HG02623 (cell line): ENCODE results near the gene TEX11.
"Not testable (repeated sequence)": the region's sequence is repeated elsewhere in the genome, so short reads cannot be mapped to it uniquely, and the experiment has no call there.

Experiments
- ATAC-seq: cut with Tn5 transposase; IDR thresholded peaks from one replicate; pipeline ENCODE4 v1.9.1; 2021; ENCODE audit warnings: moderate library complexity; ENCODE audit not compliant: unreplicated experiment

The TEX11 gene

DNA sequence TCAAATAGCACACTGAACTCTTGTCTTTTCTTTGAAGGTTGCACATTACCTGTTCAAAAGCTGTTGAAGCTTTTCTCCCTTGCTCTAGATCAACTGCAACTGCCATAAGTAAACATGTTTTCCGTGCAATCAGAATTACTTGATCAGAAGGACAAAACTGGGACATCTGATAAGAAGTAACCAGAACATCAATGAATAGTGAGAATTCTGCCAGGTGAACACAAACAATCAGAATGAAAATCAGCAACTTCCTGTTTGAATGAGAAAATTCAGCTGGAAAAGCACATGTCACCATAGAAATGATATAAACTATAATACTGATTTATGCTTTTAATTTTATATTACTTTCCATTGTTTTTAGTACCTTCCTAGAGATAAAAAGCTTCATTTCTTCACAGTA is 303.2 kb downstream of the TEX11 start:
- ATAC-seq: no peak

DNA sequence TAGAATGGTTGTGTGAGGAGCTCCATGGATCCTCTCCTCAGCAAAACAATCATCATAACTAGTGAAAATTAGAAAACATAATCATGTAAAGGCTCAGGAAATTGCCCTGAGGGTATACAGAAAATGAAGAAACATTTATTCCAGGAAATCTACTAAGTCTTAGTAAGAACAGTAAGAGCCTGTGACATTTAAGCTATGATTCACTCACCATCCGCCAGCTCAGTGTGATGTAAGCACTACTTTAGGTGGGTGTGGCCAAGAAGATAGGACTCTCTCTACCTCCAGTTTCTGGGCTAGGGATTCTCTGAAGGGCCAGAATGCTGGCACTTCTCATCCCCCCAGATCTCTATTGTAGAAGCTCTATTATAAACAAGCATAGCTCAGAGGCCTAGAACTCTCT is 316.4 kb downstream of the TEX11 start:
- ATAC-seq: no peak

- not testable (repeated sequence) for ATAC-seq
Measured at GRCh38 chrX:70587158-70587557, 321.4 kb downstream of the TEX11 start.

GRCh38 chrX:70577442-70577841 is 331.1 kb downstream of the TEX11 start:
- no peak for ATAC-seq

GRCh38 chrX:70569922-70570576 is 338.5 kb downstream of the TEX11 start:
- not testable (repeated sequence) for ATAC-seq

GRCh38 chrX:70554948-70555347 is 353.6 kb downstream of the TEX11 start:
- no peak for ATAC-seq

- no peak for ATAC-seq
Measured at GRCh38 chrX:70554523-70554922, 354.0 kb downstream of the TEX11 start.

- no peak for ATAC-seq
Measured at GRCh38 chrX:70554081-70554480, 354.4 kb downstream of the TEX11 start.

DNA sequence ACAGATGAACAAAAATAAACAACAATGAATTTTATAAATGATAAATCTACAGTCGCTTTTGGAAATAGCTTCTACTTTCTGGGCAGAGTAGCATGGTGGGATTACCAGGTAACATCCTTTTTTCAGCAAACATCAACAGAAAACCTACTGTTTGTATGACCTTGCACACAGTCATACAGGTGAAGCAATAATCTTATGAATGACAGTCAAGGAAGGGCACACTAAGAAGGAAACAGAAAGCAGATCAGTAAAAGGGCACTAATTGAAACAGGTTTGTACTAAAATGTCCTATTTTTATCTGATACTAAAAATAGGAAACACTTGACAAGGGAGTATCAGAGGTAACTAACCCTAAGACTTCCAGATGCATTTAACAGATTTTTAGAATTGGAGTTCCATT is 355.0 kb downstream of the TEX11 start:
- ATAC-seq: peak; percentile 61

DNA sequence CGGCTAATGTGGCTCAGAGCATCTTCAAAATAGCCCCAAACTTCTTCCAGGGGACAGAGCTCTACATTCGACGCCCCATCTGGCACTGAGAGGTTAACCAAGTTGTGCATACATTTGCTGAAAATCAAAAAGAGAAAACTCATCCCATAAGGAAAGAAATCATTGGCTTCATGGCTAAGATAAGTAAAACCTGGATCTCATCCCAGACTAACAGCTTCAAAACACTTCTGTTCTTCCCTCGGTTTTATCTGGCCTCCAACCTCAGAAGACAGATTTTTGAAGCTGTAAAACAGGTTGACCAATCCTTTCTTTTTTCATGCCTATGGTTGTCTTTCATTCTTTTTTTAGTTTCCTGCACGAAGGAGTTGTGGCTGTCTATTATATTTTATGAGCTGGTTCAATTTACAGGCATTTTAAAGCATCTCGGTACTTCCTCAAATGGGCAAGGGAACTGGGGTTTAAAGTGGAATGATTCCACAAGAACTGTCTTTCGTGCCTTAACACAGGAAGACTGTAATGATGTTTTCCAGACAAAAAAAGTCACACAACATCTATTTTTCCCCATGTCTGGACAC is 356.3 kb downstream of the TEX11 start:
- no peak for ATAC-seq

DNA sequence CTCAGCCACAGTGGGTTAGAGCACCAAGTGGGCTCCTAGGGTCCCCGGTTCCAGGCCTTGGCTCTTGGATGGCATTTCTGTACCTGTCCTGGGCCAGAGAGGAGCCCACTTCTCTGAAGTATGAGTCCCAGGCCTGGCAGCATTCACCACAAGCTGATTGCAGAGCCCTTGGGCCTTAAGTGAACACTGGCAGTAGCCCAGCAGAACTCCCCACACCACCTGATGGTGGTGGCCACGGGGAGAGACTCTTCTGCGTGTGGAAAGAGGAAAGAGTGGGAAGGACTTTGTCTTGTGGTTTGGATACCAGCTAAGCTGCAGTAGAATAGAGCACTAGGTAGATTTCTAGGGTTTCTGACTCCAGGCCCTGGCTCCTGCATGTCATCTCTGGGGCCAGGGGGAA is 359.1 kb downstream of the TEX11 start:
- ATAC-seq: no peak

DNA sequence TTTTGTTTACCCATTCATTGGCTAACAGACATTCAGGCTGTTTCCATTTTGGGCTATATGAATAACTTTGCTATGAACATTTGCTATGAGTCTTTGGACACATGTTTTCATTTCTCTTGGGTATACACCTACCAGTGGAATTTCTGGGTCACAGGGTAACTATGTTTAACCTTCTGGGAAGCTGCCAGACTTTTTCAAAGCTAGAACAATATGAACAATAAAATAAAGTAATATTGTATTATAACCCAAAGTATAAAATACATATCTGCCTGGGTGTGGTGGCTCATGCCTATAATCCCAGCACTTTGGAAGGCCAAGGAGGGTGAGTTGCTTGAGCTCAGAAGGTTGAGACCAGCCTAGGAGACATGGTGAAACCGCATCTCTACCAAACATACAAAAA is 373.3 kb downstream of the TEX11 start:
- no peak for ATAC-seq

DNA sequence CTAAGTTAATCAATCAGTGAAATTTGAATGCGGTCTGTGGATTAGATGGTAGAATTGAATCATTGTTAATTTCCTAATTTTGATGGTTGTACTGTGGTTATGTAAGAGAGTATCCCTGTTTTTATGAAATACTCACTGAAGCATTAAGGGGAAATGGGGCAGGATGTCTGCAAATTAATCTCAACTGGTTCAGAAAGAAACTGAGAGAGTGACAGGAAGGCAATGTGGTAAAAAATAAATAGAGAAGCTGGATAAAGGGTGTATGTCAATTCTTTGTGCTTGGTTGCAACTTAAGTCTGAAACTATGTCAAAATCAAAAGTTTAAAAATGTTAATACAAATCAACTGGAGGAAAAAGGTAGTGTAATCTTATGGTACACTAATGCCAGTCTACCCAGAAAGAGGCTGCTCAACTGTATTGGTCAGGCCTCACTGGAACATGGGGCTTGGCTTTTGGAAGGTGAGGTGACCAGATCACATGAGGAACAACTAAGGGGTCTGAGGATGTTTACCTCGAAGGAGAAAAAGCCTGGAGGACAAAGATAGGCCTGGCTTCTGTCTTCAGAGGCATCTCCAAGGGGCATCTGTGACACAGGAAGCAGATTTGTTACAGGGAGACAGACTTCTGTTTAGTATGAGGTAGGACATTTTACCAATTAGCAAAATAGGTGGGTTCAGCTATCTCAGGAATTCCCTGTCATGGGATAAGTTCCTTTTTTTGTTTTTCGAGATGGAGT is 380.7 kb downstream of the TEX11 start:
- ATAC-seq: no peak

DNA sequence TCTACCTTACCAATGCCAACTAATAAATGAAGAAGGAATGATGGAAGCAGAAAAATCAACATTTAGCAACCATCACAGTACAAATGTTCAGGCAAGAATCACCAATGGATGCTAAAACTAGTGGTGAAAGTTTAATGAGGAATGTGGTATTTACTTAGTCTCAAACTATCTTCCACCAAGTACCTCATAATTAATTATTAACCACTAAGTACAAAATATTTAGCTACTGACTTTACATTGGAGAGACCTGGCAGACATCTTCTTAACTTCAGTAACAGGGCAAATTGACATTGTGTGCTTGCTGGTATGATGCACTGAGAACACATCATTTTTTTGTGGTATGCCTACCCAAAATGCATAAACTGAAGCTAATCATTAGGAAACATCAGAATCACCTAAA is 381.5 kb downstream of the TEX11 start:
- no peak for ATAC-seq

- ATAC-seq: no peak
Measured at GRCh38 chrX:70525733-70526132, 382.8 kb downstream of the TEX11 start.

GRCh38 chrX:70515692-70516091 is 392.8 kb downstream of the TEX11 start:
- ATAC-seq: not testable (repeated sequence)

- not testable (repeated sequence) for ATAC-seq
Measured at GRCh38 chrX:70515270-70515669, 393.2 kb downstream of the TEX11 start.

GRCh38 chrX:70509078-70509477 is 399.4 kb downstream of the TEX11 start:
- no peak for ATAC-seq

- ATAC-seq: peak; percentile 45
Measured at GRCh38 chrX:70508296-70508911, 400.1 kb downstream of the TEX11 start.

- ATAC-seq: no peak
Measured at GRCh38 chrX:70505451-70505841, 403.1 kb downstream of the TEX11 start.

- no peak for ATAC-seq
Measured at GRCh38 chrX:70504772-70505450, 403.6 kb downstream of the TEX11 start.
